Head of caudate nucleus (tissue), 42 donors: Measurements from ENCODE around the gene KCNK1.

Experiments used
- DNase-seq, 42 donors: peaks; one replicate each; pipeline versions ENCODE4 v3.0.0 to v3.0.0-alpha.2; 2020 to 2021; ENCODE audit warnings: mixed read lengths in 7 of 42
- intact Hi-C: fragments of 100-400 bp; cut with DNase I; formaldehyde crosslinking; loops from one replicate; pipeline ENCODE4 v1.15.0; 2022

Gene KCNK1

DNA sequence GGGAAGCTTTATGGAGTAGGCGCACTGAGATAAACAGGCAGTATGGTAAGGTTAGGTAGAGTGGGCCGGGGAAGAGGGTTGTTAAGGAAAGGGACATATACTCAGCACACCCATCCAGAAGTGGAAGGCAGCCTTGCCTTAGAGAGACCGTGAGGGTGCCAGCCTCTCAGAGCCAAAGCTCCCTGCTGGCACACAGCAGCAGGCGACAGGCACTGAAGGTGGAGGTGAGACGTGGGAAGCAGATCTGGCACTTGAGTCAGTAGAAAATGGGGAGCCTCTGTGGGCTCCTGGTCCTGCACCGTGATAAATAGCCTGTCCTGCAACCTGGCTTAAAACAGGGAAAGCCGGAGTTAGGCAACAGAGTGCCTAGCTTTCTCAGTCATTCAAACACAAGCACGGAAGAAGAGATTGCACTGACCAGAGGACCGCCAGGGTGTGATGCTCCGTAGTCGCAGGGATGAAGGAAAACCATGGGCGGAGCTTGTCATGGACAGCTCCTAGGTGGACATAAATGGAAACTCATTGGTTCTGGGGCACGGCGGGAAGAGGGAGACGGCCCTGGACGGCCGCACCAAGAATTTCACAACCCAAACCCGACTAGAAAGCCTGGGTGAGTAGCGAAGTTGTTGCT lies 15.5 kb downstream of the KCNK1 start:
- intact Hi-C loops = no loop called here
- DNase-seq = peak in 8 of 42 donors; percentile 22 to 61 (median 38)

DNA sequence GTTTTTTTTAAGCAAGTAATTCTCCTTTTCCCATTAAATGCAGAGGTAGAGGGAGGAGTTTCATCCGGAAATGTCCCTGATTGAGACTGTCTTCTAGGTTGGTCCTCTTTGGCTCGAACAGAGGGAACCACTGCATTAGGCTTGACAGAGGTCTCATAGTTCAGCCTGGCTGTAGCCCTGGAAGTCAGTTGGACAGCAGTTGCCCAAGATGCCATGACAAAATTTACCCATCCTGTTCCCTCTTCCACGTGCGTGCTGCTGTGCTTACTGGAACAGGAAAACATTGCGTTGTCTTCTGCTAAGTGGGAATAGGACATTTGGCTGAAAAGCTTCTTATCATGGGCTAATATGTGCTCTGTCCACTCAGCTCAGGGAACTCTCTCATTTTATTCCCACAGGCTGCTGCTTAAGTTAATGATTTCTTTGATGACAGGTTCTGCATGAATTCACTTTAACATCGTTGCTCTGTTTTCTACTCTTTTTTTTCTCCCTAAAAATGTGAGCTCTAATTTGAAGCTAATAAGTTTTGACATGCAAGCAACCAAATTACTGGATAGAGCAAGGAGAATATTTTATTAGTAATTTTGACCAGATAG lies 18.0 kb downstream of the KCNK1 start:
- no peak for DNase-seq
- intact Hi-C loops = no loop called here

DNA sequence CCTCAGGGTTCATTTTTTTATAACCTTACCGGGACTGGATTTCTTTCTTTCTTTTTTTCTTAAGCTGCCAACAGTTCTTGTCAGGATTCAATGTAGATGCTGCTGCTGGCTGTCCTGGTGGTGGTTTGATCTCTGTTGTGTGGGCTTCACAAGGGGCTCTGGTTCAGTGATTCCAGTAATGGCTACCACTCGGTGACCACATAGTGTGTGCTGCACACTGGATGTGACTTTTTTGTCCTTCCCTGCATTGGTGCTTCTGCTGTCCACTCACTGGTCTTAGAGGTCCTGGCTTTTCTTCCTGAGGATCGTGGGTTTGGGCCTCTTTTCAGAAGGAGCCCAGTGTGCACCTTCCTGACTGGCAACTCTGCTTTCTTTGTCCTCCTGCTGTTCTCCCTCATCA lies 18.5 kb downstream of the KCNK1 start:
- intact Hi-C loops = no loop called here
- no peak for DNase-seq

DNA sequence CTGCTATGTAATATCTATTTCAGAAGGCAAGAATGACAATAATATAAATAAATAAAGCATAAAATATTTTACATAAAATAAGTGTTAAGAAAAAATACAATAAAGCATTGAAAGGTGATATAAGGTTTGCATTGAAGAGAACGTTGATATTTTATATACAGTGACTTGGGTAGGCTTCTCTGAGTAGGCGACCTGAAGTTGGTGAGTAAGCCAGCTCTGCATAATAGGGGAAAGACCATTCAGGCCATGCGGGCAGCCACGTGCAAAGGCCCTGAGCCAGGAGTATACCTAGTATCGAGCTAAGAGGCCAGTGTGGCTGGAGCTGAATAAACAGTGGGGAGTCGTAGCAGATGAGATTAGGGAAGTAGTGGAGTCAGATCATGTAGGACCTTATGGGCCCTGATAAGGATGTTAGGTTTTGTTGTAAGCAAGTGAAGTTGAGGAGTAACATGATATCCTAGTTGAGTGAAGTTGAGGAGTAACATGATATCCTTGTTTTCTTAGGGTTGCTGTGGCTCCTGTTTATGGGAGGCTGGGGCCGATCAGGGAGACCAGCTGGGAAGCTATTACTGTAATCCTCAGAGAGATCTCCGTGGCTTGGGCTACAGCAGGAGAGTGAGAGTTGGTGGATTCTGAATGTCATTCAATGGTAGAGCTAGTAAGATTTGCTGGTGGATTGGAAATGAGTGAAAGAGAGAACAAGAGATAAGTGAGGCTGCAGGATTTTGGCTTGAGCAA lies 22.0 kb downstream of the KCNK1 start:
- intact Hi-C loops = no loop called here
- DNase-seq = no peak

DNA sequence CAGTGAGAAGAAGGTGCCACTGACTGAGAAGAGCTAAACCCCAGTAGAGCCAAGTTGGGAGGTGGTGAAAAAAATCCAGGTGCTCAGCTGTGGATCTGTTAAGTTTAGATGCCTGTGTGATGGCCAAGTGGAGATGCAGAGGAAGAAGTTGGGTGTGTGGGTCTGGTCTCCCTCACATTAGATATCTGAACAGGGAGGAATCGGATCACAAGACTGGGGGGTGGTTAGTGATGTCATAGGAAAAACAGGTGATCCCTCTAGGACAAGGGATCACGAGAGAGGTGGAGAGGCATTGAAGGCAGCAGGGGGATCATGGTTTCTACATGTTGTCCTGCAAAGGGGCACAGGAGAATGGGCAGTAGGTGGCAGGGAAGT lies 22.6 kb downstream of the KCNK1 start:
- DNase-seq = no peak
- intact Hi-C loops = no loop called here

DNA sequence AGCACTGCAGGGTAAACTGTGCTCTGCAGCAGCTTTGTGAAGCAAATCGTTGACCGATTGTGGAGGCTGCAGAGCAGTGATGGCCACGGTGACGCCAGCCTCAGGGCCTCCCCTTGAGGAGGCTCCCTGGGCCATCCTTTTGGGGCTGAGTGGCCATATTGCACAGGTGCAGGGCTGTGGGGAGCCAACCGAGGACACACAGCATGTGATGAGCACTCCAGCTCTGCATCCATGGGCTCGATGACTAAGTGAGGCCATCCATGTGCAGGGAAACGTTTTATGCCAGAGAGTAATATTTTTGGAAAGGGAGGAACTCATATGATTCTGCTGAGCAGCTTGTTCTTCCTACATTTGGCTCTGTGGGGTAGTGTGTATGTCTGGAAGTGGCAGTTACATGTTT lies 24.6 kb downstream of the KCNK1 start:
- intact Hi-C loops = no loop called here
- DNase-seq = peak in 25 of 42 donors; percentile 13 to 68 (median 45)

DNA sequence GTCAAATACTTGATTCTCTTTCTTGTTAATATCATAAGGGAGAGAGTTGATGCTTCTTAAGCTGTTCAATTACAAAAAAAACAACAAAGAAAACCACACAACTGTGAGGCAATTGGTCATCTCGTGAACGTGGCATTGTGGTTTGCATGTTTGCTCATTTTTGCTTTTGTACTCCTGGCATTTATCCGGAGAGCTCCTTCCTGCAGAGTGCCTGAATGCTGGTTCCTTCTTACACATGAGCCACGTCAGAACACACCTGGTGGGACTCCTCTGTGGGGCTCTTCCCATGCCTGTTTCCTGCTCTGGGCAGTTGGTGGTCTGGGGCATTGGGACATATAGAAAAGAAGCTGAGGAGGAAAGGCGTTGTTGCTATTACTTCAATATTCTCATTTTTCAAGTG lies 25.7 kb downstream of the KCNK1 start:
- intact Hi-C loops = no loop called here
- no peak for DNase-seq

DNA sequence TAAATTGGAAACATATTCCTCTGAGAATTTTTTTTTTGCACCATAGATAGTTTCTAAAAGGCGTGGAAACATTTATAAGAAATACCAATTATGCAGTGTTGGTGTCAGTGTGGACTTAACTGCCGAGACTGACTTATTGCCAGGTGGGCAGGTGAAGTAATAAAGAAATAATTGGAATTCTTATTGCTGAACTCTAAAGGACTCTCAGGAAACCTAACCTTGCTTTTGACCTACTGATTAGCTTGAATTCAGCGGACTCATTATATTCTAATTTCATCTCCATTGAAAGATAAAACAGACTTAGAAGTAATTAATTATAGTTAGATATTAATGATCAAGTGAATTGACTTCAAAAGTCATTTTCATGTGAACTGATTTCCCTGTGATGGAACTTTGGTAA lies 26.3 kb downstream of the KCNK1 start:
- peak in 1 of 42 donors; percentile 17 for DNase-seq
- intact Hi-C loops = no loop called here

DNA sequence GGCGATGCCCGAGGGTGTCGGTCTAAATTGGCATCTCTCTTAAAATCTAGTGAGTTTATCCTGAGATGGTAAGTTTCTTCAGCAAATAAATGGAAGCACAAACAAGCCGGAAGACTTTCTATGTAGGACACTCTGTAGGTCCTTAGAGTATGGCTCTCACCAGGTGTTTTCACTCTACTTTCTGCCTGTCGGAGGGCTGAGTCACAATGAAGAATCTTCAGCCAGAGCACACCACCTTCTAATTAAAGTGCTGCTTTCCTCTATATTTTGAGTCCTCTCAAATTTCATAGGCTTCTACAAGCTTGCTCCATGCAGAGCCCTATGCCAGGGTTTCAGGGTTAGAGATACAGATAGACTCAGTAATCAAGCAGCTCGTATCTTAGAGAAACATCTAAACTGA lies 27.1 kb downstream of the KCNK1 start:
- DNase-seq = no peak
- intact Hi-C loops = no loop called here

DNA sequence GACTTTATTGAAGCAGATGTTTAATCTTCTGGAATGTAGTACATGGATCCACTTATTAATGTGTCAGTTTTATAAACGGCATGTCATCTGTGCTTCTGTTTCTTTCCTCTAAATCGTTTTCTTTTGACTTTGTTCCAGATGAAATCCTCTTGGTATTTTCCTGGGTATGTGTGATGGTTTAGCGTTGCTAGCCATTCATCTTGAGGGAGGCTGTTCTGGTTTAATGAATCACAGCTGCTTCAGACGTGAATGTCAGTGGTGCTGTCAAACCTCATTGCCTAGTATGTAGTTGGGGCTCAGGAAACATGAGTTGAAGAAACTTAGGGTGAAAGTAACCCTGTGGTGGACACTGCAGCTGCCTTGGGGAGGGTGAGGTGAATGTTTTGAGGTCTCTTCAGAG lies 33.2 kb downstream of the KCNK1 start:
- DNase-seq = no peak
- intact Hi-C loops = no loop called here

DNA sequence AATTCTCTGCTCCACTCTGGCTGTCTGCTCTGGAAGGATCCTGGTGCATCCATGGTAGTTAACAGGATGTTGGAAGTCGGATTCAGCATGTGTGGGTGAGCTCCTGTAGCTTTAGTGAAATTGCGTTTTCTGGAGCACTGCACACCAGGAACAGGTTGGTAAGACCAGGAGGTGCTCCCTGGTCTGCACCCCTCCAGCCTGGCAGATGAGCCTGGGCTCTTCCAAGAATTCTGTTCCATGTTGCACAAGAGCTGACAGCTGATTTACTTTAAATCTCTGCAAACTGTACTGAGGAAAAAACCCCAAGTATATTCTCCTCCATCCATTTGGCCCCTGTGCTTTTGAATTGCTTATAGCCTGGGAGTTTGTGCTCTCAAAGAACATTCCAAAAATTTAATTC lies 33.7 kb downstream of the KCNK1 start:
- DNase-seq = peak in 7 of 42 donors; percentile 27 to 55 (median 41)
- intact Hi-C loops = no loop called here

DNA sequence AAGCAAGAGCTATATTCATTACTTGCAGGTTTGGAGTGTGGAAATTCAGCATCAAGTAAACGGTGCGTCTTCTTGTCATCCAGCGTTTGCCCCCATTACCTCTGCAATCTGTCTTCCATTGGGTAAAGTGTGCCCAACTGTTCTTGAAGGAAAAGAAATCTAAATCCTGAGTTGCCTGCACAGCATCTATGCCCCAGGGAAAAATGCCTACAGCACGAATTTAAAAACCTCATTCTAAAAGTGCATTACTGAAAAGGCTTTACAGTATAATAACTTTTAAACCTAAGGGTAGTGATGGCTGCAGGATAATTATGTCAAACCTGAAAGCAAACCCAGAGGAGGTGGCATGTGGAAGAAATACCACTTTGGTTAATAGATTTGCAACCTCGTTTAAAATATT lies 37.2 kb downstream of the KCNK1 start:
- intact Hi-C loops = no loop called here

DNA sequence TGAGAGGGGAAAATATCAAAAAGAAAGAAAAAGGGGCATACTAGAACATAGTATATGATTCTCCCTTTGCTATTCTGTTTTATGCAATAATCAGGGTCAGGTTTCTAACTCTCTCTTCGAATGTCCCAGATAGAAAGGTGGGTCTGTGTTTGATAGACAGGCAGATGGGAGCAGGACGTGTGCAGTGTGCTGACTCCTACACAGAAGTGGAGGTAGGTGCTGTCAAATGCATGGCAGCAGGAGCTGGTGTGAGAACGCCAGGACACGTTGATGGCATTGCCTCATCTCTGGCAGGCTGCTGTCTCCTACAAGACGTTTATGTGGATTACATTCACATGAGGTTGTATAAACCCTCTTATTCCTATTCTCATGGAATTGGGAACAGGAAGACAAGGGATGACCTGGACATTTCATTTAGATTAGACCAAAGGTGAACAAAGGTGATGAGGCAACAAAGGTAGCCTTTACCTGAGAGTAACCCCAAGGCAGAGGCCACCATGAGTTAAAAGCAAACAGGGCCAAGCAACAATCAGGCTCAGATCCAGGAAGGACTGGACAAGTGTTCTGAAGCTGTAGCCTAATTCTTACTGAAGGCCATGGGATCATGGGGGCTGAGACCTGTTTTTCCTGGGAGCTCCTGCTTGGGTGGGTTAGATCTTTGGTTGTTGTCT lies 37.8 kb downstream of the KCNK1 start:
- intact Hi-C loops = no loop called here
- peak in 36 of 42 donors; percentile 33 to 93 (median 63) for DNase-seq

More for the DNA sequence above, 37.2 kb downstream of the KCNK1 start:
- DNase-seq = no peak

DNA sequence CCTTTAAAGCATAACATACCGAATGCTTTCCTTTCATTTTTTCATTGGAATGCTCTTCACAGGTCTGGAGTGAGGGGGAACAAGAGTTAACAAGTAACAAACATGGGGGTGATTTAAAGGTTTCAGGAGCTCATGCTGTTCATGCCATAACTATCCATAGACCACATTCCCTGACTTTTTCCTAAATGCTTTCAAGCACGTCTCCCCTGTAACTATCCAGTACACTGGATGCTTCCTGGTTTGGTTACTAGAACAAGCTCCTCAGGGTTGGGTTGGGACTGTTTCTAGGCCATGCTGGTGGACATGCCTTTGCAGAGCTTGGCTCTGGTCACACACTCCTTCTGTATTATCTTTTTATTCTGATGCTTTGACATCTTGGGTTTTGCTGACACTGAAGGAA lies 38.6 kb downstream of the KCNK1 start:
- intact Hi-C loops = no loop called here
- no peak for DNase-seq

DNA sequence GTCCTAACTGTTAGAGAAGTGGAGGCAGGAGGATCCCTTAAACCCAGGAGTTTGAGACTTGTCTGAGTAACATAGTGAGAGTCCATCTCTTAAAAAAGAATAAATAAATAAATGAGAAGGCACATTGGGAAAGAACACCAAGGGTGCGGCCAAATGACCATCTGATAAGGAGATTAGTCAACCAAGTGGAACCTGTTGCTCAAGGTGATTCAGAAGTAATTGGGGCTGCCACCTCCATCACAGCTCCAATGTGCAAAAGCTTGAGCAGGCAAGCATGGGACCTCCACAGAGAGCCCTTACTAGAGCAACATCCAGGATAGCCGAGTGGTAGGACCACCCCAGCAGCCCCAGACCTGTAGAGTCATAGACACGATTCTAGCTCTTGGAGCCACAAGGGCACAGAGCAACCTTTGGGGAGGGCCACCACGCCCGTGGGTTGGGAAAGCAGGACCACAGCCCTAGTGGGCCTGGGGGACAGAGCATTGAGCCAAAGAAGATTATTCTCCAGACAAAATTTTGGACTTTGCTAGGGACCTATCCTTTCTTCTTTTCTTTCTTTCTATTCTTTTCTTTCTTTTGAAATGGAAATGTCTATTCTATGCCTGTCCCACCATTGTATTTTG lies 40.9 kb downstream of the KCNK1 start:
- no peak for DNase-seq
- intact Hi-C loops = no loop called here

DNA sequence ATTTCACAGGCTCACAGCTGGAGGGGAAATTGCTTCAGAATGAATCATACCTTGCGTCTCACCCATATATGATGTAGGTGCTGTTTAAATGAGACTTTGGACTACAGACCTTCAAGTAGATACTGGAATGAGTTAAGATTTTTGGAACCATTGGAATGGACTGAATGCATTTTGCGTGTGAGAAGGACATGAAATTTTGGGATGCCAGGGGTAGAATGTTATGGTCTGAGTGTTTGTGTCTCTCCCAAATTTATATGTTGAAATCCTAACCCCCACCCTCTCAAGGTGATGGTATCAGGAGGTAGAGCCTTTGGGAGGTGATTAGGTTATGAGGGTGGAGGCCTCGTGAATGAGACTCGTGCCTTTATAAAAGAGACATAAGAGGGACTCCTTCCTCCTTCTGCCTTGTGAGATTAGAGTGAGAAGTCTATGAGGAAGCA lies 41.4 kb downstream of the KCNK1 start:
- intact Hi-C loops = no loop called here
- peak in 1 of 42 donors; percentile 4 for DNase-seq

DNA sequence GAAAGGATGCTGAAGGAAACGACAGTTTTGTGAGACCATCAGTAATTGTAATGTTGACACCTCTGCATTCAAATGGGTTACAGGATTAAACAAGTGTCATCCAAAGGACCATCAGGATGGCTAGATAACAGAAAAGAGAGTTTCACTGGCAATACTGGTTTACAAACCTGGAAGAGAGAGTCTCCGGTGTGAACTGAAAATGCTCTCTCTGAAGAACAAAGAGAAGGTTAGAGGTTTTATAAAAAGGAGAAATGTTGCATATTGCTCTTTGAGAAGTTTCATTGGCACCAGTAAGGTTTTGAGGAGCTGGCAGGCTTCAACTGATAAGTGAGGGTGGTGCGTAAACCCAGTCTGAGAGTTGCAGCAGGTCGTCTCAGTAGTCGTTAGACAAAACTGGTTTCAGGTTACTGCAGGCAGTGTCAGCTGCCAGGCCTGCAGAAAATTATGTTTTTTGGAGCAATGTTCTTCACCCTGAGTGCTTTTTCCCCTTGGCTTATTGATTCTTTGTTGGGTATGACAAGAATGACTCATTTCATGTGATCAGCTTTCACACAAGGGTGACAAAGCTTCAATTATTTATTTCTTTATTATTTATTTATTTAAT lies 42.2 kb downstream of the KCNK1 start:
- peak in 2 of 42 donors; percentile 2 to 51 for DNase-seq
- intact Hi-C loops = no loop called here

DNA sequence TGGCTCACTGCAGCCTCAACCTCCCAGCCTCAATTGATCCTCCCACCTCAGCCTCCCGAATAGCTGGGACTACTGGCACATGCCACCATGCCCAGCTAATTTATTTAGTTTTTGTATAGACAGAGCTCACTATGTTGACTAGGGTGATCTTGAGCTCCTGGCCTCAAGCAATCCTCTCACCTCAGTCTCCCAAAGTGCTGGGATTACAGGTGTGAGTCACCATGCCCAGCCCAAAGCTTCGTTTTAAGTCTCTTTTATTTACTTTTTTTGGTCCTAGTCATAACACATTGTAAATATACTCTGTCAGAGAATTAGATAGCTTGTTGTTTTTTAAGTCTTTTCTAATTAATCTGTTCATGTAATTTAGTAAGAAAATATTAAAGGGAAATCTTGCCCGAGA lies 42.8 kb downstream of the KCNK1 start:
- intact Hi-C loops = no loop called here
- no peak for DNase-seq

DNA sequence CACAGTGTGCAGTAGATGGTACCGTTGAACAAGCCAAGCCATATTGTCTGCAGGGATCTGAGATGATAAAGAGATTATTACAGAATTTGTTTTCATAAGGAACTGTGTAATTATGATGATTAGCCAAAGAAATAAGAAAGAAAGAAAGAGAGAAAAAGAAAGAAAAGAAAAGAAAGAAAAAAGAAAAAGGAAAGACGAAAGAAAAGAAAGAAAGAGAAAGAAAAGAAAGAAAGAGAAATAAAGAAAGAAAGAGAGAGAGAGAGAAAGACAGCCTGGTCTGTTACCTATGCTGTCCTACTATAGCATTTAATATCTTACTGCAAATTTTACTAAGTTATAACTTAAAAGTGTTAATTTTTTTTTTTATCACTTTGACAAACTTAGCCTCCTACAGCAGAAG lies 43.6 kb downstream of the KCNK1 start:
- no peak for DNase-seq
- intact Hi-C loops = no loop called here
